GM23338 (cell line): ENCODE measurements around the gene DUSP9. TPM values are rescaled to one million over a fixed set of nuclear protein-coding genes. Genes with fewer than 3 reads are reported as not detected.
A peak's percentile ranks its signal among the peaks of the same experiment; 100 is the strongest.

Source experiments
- ATAC-seq: fragments of 200-7000 bp; cut with Tn5 transposase; 3 replicates; pipeline ENCODE4 v1.9.1; 2020
- DNase-seq: peaks from one replicate; pipeline ENCODE4 v3.0.0-alpha.2; 2015; ENCODE audit warnings: low spot score
- H2AFZ ChIP-seq: fragments of 200-600 bp; sonication (generic); 2 replicates; pipeline ENCODE4 v1.8.0; 2016; ENCODE audit warnings: antibody characterized with exemption, mild to moderate bottlenecking, moderate library complexity
- H3F3A ChIP-seq: fragments of 200-600 bp; sonication (generic); replicated peaks from 2 replicates; pipeline ENCODE4 v1.8.0; 2017; ENCODE audit warnings: antibody characterized with exemption, mixed run types, low read depth
- H3K27ac ChIP-seq: fragments of 200-600 bp; sonication (generic); 2 replicates; pipeline ENCODE4 v1.6.1; 2016; ENCODE audit warnings: low read depth
- H3K27me3 ChIP-seq: fragments of 200-600 bp; sonication (generic); 2 replicates; pipeline ENCODE4 v1.8.0; 2016; ENCODE audit warnings: mild to moderate bottlenecking, mixed run types, moderate library complexity; ENCODE audit not compliant: insufficient read depth
- H3K36me3 ChIP-seq: fragments of 200-600 bp; sonication (generic); 2 replicates; pipeline ENCODE4 v1.8.0; 2016; ENCODE audit warnings: mild to moderate bottlenecking; ENCODE audit not compliant: insufficient read depth
- H3K4me1 ChIP-seq: fragments of 200-600 bp; sonication (generic); 2 replicates; pipeline ENCODE4 v1.8.0; 2016; ENCODE audit warnings: mild to moderate bottlenecking, moderate library complexity; ENCODE audit not compliant: insufficient read depth
- H3K4me2 ChIP-seq: fragments of 200-600 bp; sonication (generic); 2 replicates; pipeline ENCODE4 v1.7.1; 2017; ENCODE audit warnings: mixed run types
- H3K4me3 ChIP-seq: fragments of 200-600 bp; sonication (generic); 2 replicates; pipeline ENCODE4 v1.6.1; 2016; ENCODE audit warnings: mixed run types
- H3K79me2 ChIP-seq: fragments of 200-600 bp; sonication (generic); replicated peaks from 2 replicates; pipeline ENCODE4 v1.8.0; 2017; ENCODE audit warnings: mild to moderate bottlenecking; ENCODE audit not compliant: insufficient read depth
- H3K9me2 ChIP-seq: fragments of 200-600 bp; sonication (generic); 2 replicates; pipeline ENCODE4 v1.8.0; 2017; ENCODE audit not compliant: insufficient read depth
- H4K20me1 ChIP-seq: fragments of 200-600 bp; sonication (generic); replicated peaks from 2 replicates; pipeline ENCODE4 v1.8.0; 2017; ENCODE audit warnings: mild to moderate bottlenecking; ENCODE audit not compliant: insufficient read depth
- H3K27ac Mint-ChIP-seq: 2 replicates; pipeline ENCODE4 v1.8.0; 2020; ENCODE audit warnings: inconsistent platforms, mild to moderate bottlenecking, moderate library complexity, mixed read lengths
- H3K27me3 Mint-ChIP-seq: 3 replicates; pipeline ENCODE4 v1.8.0; 2022; ENCODE audit warnings: low read depth, mild to moderate bottlenecking, moderate library complexity, mixed read lengths, inconsistent platforms; ENCODE audit not compliant: insufficient read depth, poor library complexity
- H3K36me3 Mint-ChIP-seq: 3 replicates; pipeline ENCODE4 v1.8.0; 2021; ENCODE audit warnings: low read depth, mild to moderate bottlenecking, inconsistent platforms, moderate library complexity, mixed read lengths
- H3K4me1 Mint-ChIP-seq: 3 replicates; pipeline ENCODE4 v1.8.0; 2020; ENCODE audit warnings: mild to moderate bottlenecking, inconsistent platforms, mixed read lengths
- H3K4me3 Mint-ChIP-seq: 3 replicates; pipeline ENCODE4 v1.8.0; 2021; ENCODE audit warnings: moderate library complexity, mild to moderate bottlenecking, inconsistent platforms, mixed read lengths
- H3K9me3 Mint-ChIP-seq: 3 replicates; pipeline ENCODE4 v1.8.0; 2020; ENCODE audit warnings: moderate library complexity, mild to moderate bottlenecking, inconsistent platforms, mixed read lengths
- CREB1 ChIP-seq: fragments of 250-450 bp; sonication (Bioruptor Pico); IDR thresholded peaks from 2 replicates; pipeline ENCODE4 v1.5.0; 2020; ENCODE audit warnings: low read depth, mild to moderate bottlenecking, moderate library complexity
- EZH2 ChIP-seq: fragments of 200-600 bp; sonication (generic); IDR thresholded peaks from one replicate; pipeline ENCODE4 v1.8.0; 2017; ENCODE audit warnings: antibody characterized with exemption, mild to moderate bottlenecking, low read depth; ENCODE audit not compliant: unreplicated experiment
- EZH2phosphoT487 ChIP-seq: fragments of 200-600 bp; sonication (generic); IDR thresholded peaks from one replicate; pipeline ENCODE4 v1.8.1; 2018; ENCODE audit warnings: antibody characterized with exemption; ENCODE audit not compliant: unreplicated experiment
- ZNF331 ChIP-seq: fragments of 250-450 bp; sonication (Bioruptor Pico); IDR thresholded peaks from 2 replicates; pipeline ENCODE4 v1.5.0; 2020; ENCODE audit warnings: low read depth, mild to moderate bottlenecking, moderate library complexity
- polyA plus RNA-seq: library from polyadenylated mRNA; unstranded; fragments of >200 nt; fragmentation: Nextera tagmentation; extraction: Ambion mirVana; gene quantifications from 2 replicates; pipeline ENCODE4 v1.2.1, GENCODE V29; 2016
- total RNA-seq: library from RNA; depleted of rRNA; stranded (reverse); fragments of >200 nt; shearing (Covaris generic); gene quantifications from 2 replicates; pipeline ENCODE4 v1.2.3, GENCODE V29; 2014
- TF ChIP-seq, protein P1 (sequence below), 2 experiments: fragments of 200-600 bp in 1 of 2; sonication (generic) in 1 of 2; conservative IDR thresholded peaks; 2 replicates each; pipeline versions ENCODE4 v1.5.1 to v1.6.1; 2016 to 2017; ENCODE audit warnings: antibody characterized with exemption in 2 of 2, low read depth in 2 of 2, mild to moderate bottlenecking in 2 of 2, moderate library complexity in 1 of 2
- TF ChIP-seq, protein P2 (sequence below): IDR thresholded peaks from one replicate; pipeline ENCODE4 v1.6.1; 2018; ENCODE audit warnings: antibody characterized with exemption; ENCODE audit not compliant: unreplicated experiment

Gene DUSP9
- total and polyA plus RNA-seq, 2 experiments from 2014 or later = 0.71 to 3.9 TPM

DNA sequence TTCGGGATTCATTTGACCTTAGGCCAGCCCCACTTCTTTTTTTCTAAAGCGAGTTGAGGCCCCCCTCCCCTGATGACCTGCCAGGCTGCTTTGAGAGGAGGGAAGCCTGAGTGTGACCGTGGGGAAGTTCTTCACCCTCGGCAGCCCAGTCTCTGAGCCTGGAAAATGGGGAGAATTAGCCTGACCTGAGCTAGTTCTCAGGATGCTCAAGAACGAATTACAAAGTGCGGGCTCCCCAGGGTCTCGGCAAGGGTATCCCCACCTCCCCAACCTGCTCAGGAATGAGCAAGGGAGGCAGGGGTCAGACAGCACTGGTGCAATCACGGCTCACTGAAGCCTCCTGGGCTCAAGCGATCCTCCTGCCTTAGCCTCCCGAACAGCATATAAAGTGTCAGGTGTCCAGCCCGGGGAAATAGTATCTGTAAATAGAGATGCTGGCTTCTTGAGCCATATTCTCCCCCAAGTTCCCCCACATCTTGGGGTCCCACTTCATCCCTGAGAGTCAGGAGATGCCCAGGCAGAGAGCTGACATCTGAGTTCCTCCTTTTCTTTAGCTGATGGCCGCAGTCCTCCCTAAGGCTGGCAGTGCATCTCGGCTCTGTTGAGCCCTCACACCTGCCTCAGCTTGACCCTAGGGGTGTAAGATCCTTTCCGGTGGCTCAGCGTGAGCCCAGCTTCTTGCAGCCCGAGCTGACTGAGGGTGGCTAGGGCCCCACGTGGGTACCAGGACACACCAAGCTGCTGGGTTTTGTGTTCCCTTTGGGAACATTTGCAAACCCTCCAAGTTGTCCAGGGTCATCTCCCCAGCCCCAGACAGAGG is 1.6 kb downstream of the DUSP9 start:
- Histone ChIP-seq H3K4me1 (no peaks in the 10 kb centered on the region), H4K20me1 (no peaks in the 10 kb centered on the region), H3K79me2 (no peaks in the 10 kb centered on the region), H2AFZ (no peak overlapping the region), H3K4me3 (peak overlapping the region; percentile 44; the same call in 1 of the 2 replicates), H3K27ac (no peak overlapping the region), H3K27me3 (peaks cover 58% of the 10 kb centered on the region), H3K36me3 (no peaks in the 10 kb centered on the region), H3K4me2 (peak overlapping the region; percentile 38; the same call in 1 of the 2 replicates), H3F3A (no peaks in the 10 kb centered on the region), H3K9me2 (no peaks in the 10 kb centered on the region)
- ATAC-seq = no peak
- Mint-ChIP-seq H3K4me3 (no peak overlapping the region), H3K27me3 (peaks cover 52% of the 10 kb centered on the region), H3K36me3 (no peaks in the 10 kb centered on the region), H3K27ac (no peak overlapping the region), H3K4me1 (peaks cover 3% of the 10 kb centered on the region; the same call in 2 of the 3 replicates), H3K9me3 (no peaks in the 10 kb centered on the region; the same call in 1 of the 3 replicates)
- DNase-seq = no peak
- TF ChIP-seq EZH2 = peak; percentile 61
- TF ChIP-seq, protein P1, sequence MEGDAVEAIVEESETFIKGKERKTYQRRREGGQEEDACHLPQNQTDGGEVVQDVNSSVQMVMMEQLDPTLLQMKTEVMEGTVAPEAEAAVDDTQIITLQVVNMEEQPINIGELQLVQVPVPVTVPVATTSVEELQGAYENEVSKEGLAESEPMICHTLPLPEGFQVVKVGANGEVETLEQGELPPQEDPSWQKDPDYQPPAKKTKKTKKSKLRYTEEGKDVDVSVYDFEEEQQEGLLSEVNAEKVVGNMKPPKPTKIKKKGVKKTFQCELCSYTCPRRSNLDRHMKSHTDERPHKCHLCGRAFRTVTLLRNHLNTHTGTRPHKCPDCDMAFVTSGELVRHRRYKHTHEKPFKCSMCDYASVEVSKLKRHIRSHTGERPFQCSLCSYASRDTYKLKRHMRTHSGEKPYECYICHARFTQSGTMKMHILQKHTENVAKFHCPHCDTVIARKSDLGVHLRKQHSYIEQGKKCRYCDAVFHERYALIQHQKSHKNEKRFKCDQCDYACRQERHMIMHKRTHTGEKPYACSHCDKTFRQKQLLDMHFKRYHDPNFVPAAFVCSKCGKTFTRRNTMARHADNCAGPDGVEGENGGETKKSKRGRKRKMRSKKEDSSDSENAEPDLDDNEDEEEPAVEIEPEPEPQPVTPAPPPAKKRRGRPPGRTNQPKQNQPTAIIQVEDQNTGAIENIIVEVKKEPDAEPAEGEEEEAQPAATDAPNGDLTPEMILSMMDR (conservative IDR thresholded peaks at IDR 0.05; ENCODE audit: low read depth in 2 of 2) = no peak

DNA sequence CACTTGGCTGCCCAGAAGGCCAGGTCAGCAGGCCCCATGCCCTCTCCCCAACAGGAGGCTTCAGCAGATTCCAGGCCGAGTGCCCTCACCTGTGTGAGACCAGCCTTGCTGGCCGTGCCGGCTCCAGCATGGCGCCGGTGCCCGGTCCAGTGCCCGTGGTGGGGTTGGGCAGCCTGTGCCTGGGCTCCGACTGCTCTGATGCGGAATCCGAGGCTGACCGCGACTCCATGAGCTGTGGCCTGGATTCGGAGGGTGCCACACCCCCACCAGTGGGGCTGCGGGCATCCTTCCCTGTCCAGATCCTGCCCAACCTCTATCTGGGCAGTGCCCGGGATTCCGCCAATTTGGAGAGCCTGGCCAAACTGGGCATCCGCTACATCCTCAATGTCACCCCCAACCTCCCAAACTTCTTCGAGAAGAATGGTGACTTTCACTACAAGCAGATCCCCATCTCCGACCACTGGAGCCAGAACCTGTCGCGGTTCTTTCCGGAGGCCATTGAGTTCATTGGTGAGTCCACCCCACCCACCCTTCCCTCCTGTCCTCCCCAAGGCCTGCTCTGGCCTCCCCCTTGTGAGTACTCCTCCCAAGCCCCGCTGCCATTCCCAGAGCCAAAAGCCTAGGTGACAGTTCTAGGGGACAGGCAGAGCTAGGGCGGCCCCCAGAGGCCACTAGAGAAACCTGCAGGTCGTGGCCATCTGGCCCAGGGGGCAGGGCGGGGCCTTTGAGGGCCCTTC is 2.3 kb downstream of the DUSP9 start:
- Histone ChIP-seq H3K4me3 (no peak overlapping the region), H3K27ac (no peak overlapping the region), H3K36me3 (no peaks in the 10 kb centered on the region), H3F3A (no peaks in the 10 kb centered on the region), H3K27me3 (peaks cover 52% of the 10 kb centered on the region), H2AFZ (no peak overlapping the region), H3K4me2 (no peak overlapping the region), H3K4me1 (no peaks in the 10 kb centered on the region), H3K9me2 (no peaks in the 10 kb centered on the region), H4K20me1 (no peaks in the 10 kb centered on the region), H3K79me2 (no peaks in the 10 kb centered on the region)
- H3K27ac Mint-ChIP-seq = no peak overlapping the region
- peaks cover 3% of the 10 kb centered on the region; the same call in 2 of the 3 replicates for H3K9me3 Mint-ChIP-seq
- H3K4me1 Mint-ChIP-seq = peaks cover 3% of the 10 kb centered on the region; the same call in 2 of the 3 replicates
- peaks cover 47% of the 10 kb centered on the region for H3K27me3 Mint-ChIP-seq
- DNase-seq (peak; percentile 81), ATAC-seq (peak; percentile 67)
- H3K4me3 Mint-ChIP-seq = no peak overlapping the region
- no peaks in the 10 kb centered on the region for H3K36me3 Mint-ChIP-seq
- TF ChIP-seq EZH2phosphoT487 (no peak), ZNF331 (CRISPR knock-in tag) (no peak), CREB1 (no peak)
- TF ChIP-seq, protein P1 (conservative IDR thresholded peaks at IDR 0.05; ENCODE audit: low read depth in 2 of 2) = peak; percentile 39 to 79
- TF ChIP-seq, protein P2, sequence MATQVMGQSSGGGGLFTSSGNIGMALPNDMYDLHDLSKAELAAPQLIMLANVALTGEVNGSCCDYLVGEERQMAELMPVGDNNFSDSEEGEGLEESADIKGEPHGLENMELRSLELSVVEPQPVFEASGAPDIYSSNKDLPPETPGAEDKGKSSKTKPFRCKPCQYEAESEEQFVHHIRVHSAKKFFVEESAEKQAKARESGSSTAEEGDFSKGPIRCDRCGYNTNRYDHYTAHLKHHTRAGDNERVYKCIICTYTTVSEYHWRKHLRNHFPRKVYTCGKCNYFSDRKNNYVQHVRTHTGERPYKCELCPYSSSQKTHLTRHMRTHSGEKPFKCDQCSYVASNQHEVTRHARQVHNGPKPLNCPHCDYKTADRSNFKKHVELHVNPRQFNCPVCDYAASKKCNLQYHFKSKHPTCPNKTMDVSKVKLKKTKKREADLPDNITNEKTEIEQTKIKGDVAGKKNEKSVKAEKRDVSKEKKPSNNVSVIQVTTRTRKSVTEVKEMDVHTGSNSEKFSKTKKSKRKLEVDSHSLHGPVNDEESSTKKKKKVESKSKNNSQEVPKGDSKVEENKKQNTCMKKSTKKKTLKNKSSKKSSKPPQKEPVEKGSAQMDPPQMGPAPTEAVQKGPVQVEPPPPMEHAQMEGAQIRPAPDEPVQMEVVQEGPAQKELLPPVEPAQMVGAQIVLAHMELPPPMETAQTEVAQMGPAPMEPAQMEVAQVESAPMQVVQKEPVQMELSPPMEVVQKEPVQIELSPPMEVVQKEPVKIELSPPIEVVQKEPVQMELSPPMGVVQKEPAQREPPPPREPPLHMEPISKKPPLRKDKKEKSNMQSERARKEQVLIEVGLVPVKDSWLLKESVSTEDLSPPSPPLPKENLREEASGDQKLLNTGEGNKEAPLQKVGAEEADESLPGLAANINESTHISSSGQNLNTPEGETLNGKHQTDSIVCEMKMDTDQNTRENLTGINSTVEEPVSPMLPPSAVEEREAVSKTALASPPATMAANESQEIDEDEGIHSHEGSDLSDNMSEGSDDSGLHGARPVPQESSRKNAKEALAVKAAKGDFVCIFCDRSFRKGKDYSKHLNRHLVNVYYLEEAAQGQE = no peak
